IMR-90 (cell line): ENCODE data around the gene NQO2.

ENCODE experiments used
- CHD1 ChIP-seq: IDR thresholded peaks from 2 replicates; pipeline ENCODE4 v1.6.1; 2012; ENCODE audit warnings: low read depth, low read length, improper control_type of control experiment
- FOS ChIP-seq: fragments of 150-350 bp; IDR thresholded peaks from 2 replicates; pipeline ENCODE4 v1.6.1; 2016; ENCODE audit warnings: low read depth, low read length
- MAFK ChIP-seq: IDR thresholded peaks from 2 replicates; pipeline ENCODE4 v1.6.1; 2012; ENCODE audit warnings: low read depth, low read length, improper control_type of control experiment
- MAZ ChIP-seq: IDR thresholded peaks from 2 replicates; pipeline ENCODE4 v1.6.1; 2012; ENCODE audit warnings: low read depth, mild to moderate bottlenecking, low read length, improper control_type of control experiment, moderate library complexity, borderline replicate concordance
- MXI1 ChIP-seq: IDR thresholded peaks from 2 replicates; pipeline ENCODE4 v1.6.1; 2012; ENCODE audit warnings: low read depth, mild to moderate bottlenecking, low read length, moderate library complexity, borderline replicate concordance
- POLR2A ChIP-seq: IDR thresholded peaks from 2 replicates; pipeline ENCODE4 v1.6.1; 2012; ENCODE audit warnings: mild to moderate bottlenecking, low read depth, low read length
- RAD21 ChIP-seq: IDR thresholded peaks from 2 replicates; pipeline ENCODE4 v1.6.1; 2012; ENCODE audit warnings: low read length, improper control_type of control experiment
- RCOR1 ChIP-seq: IDR thresholded peaks from 2 replicates; pipeline ENCODE4 v1.6.1; 2012; ENCODE audit warnings: mild to moderate bottlenecking, low read length, improper control_type of control experiment; ENCODE audit not compliant: insufficient replicate concordance
- SMC3 ChIP-seq: fragments of 150-350 bp; IDR thresholded peaks from 2 replicates; pipeline ENCODE4 v1.6.1; 2016; ENCODE audit warnings: low read depth, mild to moderate bottlenecking, antibody characterized with exemption, low read length, moderate library complexity
- TF ChIP-seq, protein P1 (sequence below): conservative IDR thresholded peaks from 2 replicates; pipeline ENCODE4 v1.5.1; 2012; ENCODE audit warnings: mild to moderate bottlenecking, low read depth, low read length, improper control_type of control experiment
- TF ChIP-seq, protein P2 (sequence below): fragments of 150-350 bp; IDR thresholded peaks from 2 replicates; pipeline ENCODE4 v1.6.1; 2016; ENCODE audit warnings: low read depth, mild to moderate bottlenecking, low read length, moderate library complexity, borderline replicate concordance
- TF ChIP-seq, protein P3 (sequence below): fragments of 150-350 bp; IDR thresholded peaks from 2 replicates; pipeline ENCODE4 v1.6.1; 2017; ENCODE audit warnings: mild to moderate bottlenecking, antibody characterized with exemption, low read length, low read depth

DNA sequence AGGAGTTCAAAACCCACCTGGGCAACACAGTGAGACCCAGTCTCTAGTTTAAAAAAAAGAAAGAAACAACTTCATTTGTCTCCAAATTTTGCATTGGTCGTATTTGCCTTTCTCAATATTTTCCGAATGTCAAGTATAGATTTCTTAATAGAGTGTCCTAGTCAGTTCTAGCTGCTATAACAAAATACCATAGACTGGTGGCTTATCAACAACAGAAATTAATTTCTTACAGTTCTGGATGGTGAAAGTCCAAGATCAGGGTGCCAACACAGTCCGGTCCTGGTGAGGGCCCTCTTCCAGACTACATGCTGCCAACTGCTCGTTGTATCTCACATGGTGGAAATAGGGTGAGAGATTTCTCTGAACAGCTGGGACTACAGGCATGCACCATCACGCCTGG is 34.0 kb downstream of the NQO2 start:
- TF ChIP-seq, protein P1, sequence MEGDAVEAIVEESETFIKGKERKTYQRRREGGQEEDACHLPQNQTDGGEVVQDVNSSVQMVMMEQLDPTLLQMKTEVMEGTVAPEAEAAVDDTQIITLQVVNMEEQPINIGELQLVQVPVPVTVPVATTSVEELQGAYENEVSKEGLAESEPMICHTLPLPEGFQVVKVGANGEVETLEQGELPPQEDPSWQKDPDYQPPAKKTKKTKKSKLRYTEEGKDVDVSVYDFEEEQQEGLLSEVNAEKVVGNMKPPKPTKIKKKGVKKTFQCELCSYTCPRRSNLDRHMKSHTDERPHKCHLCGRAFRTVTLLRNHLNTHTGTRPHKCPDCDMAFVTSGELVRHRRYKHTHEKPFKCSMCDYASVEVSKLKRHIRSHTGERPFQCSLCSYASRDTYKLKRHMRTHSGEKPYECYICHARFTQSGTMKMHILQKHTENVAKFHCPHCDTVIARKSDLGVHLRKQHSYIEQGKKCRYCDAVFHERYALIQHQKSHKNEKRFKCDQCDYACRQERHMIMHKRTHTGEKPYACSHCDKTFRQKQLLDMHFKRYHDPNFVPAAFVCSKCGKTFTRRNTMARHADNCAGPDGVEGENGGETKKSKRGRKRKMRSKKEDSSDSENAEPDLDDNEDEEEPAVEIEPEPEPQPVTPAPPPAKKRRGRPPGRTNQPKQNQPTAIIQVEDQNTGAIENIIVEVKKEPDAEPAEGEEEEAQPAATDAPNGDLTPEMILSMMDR: no peak
- TF ChIP-seq RAD21: no peak
- TF ChIP-seq POLR2A: no peak
- TF ChIP-seq, protein P2, sequence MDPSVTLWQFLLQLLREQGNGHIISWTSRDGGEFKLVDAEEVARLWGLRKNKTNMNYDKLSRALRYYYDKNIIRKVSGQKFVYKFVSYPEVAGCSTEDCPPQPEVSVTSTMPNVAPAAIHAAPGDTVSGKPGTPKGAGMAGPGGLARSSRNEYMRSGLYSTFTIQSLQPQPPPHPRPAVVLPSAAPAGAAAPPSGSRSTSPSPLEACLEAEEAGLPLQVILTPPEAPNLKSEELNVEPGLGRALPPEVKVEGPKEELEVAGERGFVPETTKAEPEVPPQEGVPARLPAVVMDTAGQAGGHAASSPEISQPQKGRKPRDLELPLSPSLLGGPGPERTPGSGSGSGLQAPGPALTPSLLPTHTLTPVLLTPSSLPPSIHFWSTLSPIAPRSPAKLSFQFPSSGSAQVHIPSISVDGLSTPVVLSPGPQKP: no peak
- no peak for TF ChIP-seq MXI1
- TF ChIP-seq, protein P3, sequence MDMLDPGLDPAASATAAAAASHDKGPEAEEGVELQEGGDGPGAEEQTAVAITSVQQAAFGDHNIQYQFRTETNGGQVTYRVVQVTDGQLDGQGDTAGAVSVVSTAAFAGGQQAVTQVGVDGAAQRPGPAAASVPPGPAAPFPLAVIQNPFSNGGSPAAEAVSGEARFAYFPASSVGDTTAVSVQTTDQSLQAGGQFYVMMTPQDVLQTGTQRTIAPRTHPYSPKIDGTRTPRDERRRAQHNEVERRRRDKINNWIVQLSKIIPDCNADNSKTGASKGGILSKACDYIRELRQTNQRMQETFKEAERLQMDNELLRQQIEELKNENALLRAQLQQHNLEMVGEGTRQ: no peak
- TF ChIP-seq RCOR1: no peak
- no peak for TF ChIP-seq FOS
- no peak for TF ChIP-seq CHD1
- TF ChIP-seq MAFK: no peak
- TF ChIP-seq MAZ: no peak
- no peak for TF ChIP-seq SMC3
